DOHH2 (cell line): ENCODE measurements around the gene CFAP97D1.

ENCODE experiments used
- H3F3A ChIP-seq: fragments of 200-600 bp; sonication (generic), shearing (Covaris generic); 2 replicates; pipeline ENCODE4 v1.6.0; 2016; ENCODE audit warnings: antibody characterized with exemption, mild to moderate bottlenecking; ENCODE audit not compliant: control insufficient read depth, insufficient read depth
- H3K27ac ChIP-seq: fragments of 200-600 bp; sonication (generic); 2 replicates; pipeline ENCODE4 v1.5.1; 2014; ENCODE audit warnings: low read depth, mild to moderate bottlenecking, low read length, moderate library complexity
- H3K27me3 ChIP-seq: fragments of 200-600 bp; sonication (generic); 2 replicates; pipeline ENCODE4 v1.6.1; 2014; ENCODE audit warnings: mild to moderate bottlenecking, low read length, mixed read lengths; ENCODE audit not compliant: control insufficient read depth
- H3K36me3 ChIP-seq: fragments of 200-600 bp; sonication (generic); 2 replicates; pipeline ENCODE4 v1.6.1; 2014; ENCODE audit warnings: mild to moderate bottlenecking, low read length, moderate library complexity, mixed read lengths; ENCODE audit not compliant: control insufficient read depth
- H3K4me1 ChIP-seq: fragments of 200-600 bp; sonication (generic); 2 replicates; pipeline ENCODE4 v1.6.1; 2014; ENCODE audit warnings: mild to moderate bottlenecking, low read length, mixed read lengths; ENCODE audit not compliant: control insufficient read depth
- H3K4me2 ChIP-seq: fragments of 200-600 bp; sonication (generic); 2 replicates; pipeline ENCODE4 v1.6.0; 2014; ENCODE audit warnings: mild to moderate bottlenecking, low read length, moderate library complexity
- H3K4me3 ChIP-seq: fragments of 200-600 bp; sonication (generic); 2 replicates; pipeline ENCODE4 v1.5.1; 2014; ENCODE audit warnings: mild to moderate bottlenecking, low read length, mixed read lengths
- H3K79me2 ChIP-seq: fragments of 200-600 bp; sonication (generic); 2 replicates; pipeline ENCODE4 v1.6.1; 2014; ENCODE audit warnings: mild to moderate bottlenecking, low read length, mixed read lengths; ENCODE audit not compliant: control insufficient read depth
- H3K9me2 ChIP-seq: fragments of 200-600 bp; sonication (generic); replicated peaks from 2 replicates; pipeline ENCODE4 v1.6.1; 2014; ENCODE audit warnings: mild to moderate bottlenecking, low read length, mixed read lengths; ENCODE audit not compliant: control insufficient read depth
- H3K9me3 ChIP-seq: fragments of 200-600 bp; sonication (generic); 2 replicates; pipeline ENCODE4 v1.6.1; 2014; ENCODE audit warnings: antibody characterized with exemption, low read length, mixed read lengths; ENCODE audit not compliant: control insufficient read depth, insufficient read depth
- H4K20me1 ChIP-seq: fragments of 200-600 bp; sonication (generic); 2 replicates; pipeline ENCODE4 v1.6.0; 2014; ENCODE audit warnings: low read depth, mild to moderate bottlenecking, antibody characterized with exemption, low read length, moderate library complexity; ENCODE audit not compliant: control insufficient read depth, insufficient read depth
- CTCF ChIP-seq: fragments of 200-600 bp; sonication (generic); IDR thresholded peaks from one replicate; pipeline ENCODE4 v1.5.1; 2014; ENCODE audit warnings: antibody characterized with exemption, mild to moderate bottlenecking, low read depth, low read length; ENCODE audit not compliant: poor library complexity, severe bottlenecking
- EZH2phosphoT487 ChIP-seq: fragments of 200-600 bp; sonication (generic); IDR thresholded peaks from 2 replicates; pipeline ENCODE4 v1.6.1; 2017; ENCODE audit warnings: borderline replicate concordance, mild to moderate bottlenecking, antibody characterized with exemption, low read length, moderate library complexity, mixed read lengths

The CFAP97D1 gene

GRCh38 chr17:43768382-43768781 lies 11.9 kb upstream of the CFAP97D1 start:
- H3K79me2 ChIP-seq = no peaks in the 10 kb centered on the region
- H3K27ac ChIP-seq = no peak overlapping the region
- H3K4me2 ChIP-seq = peak overlapping the region; percentile 39
- no peaks in the 10 kb centered on the region for H3K36me3 ChIP-seq
- H3F3A ChIP-seq = no peaks in the 10 kb centered on the region
- peaks cover 12% of the 10 kb centered on the region for H3K4me1 ChIP-seq
- H3K27me3 ChIP-seq = no peaks in the 10 kb centered on the region
- TF ChIP-seq EZH2phosphoT487 (no peak), CTCF (no peak)
- no peaks in the 10 kb centered on the region for H3K9me3 ChIP-seq
- H3K9me2 ChIP-seq = no peaks in the 10 kb centered on the region
- 0 out of 2 replicates have a peak, but pooled peaks cover 2% of the 10 kb centered on the region for H4K20me1 ChIP-seq
- H3K4me3 ChIP-seq = no peak overlapping the region

GRCh38 chr17:43768943-43769342 lies 11.3 kb upstream of the CFAP97D1 start:
- Histone ChIP-seq H3K36me3 (no peaks in the 10 kb centered on the region), H3K79me2 (no peaks in the 10 kb centered on the region), H3K4me1 (peaks cover 13% of the 10 kb centered on the region), H3K9me3 (no peaks in the 10 kb centered on the region), H3K27ac (no peak overlapping the region), H3K4me3 (no peak overlapping the region), H3K27me3 (no peaks in the 10 kb centered on the region), H3K4me2 (no peak overlapping the region; the same call in 1 of the 2 replicates), H3K9me2 (no peaks in the 10 kb centered on the region), H3F3A (no peaks in the 10 kb centered on the region), H4K20me1 (0 out of 2 replicates have a peak, but pooled peaks cover 2% of the 10 kb centered on the region)
- TF ChIP-seq CTCF (no peak), EZH2phosphoT487 (no peak)

- no peak overlapping the region for H3K27ac ChIP-seq
- no peaks in the 10 kb centered on the region for H3K9me3 ChIP-seq
These were observed 10.8 kb upstream of the CFAP97D1 start for GRCh38 chr17:43769426-43769825.

More at GRCh38 chr17:43769426-43769825, 10.8 kb upstream of the CFAP97D1 start:
- H3K36me3 ChIP-seq = no peaks in the 10 kb centered on the region
- peaks cover 13% of the 10 kb centered on the region for H3K4me1 ChIP-seq
- H4K20me1 ChIP-seq = 0 out of 2 replicates have a peak, but pooled peaks cover 2% of the 10 kb centered on the region
- TF ChIP-seq CTCF (no peak), EZH2phosphoT487 (no peak)
- H3K27me3 ChIP-seq = no peaks in the 10 kb centered on the region
- no peaks in the 10 kb centered on the region for H3K79me2 ChIP-seq
- H3K4me2 ChIP-seq = no peak overlapping the region
- H3F3A ChIP-seq = no peaks in the 10 kb centered on the region
- no peaks in the 10 kb centered on the region for H3K9me2 ChIP-seq
- no peak overlapping the region for H3K4me3 ChIP-seq
